ENCODE data around the gene RNU6-8. TPM values are rescaled to one million over a fixed set of nuclear protein-coding genes. Genes with fewer than 3 reads are reported as not detected.

Gene RNU6-8
- total and polyA plus RNA-seq, 2 donors (not counting 1 experiment from before 2014, with no cell fraction given): not detected

GRCh38 chr14:32212833-32213232 is 9.8 kb upstream of the RNU6-8 start:
- no peaks in the 10 kb centered on the region for H3K79me2 ChIP-seq (ENCODE audit: control insufficient read depth, insufficient read depth, low read length)
- H2AFZ ChIP-seq (ENCODE audit: insufficient read depth, low read depth, low read length, poor library complexity, severe bottlenecking): no peak overlapping the region
- CTCF ChIA-PET: interaction anchor here (1.1 kb wide), 1 partner anchor 38 kb away, joined by 4 read pairs; no protein-coding TSS in a partner anchor
- intact Hi-C loops (cut with micrococcal nuclease): no loop called here
- H3K27me3 Mint-ChIP-seq: peaks cover 5% of the 10 kb centered on the region
- POLR2A ChIA-PET: no interaction called here
- no peaks in the 10 kb centered on the region for H3K27me3 ChIP-seq (replicated peaks in 1 of 4; ENCODE audit: control extremely low read depth in 1 of 4, control insufficient read depth in 3 of 4, insufficient read depth in 4 of 4, low read length in 3 of 4)
- H3K9ac ChIP-seq (ENCODE audit: low read length): no peak overlapping the region
- H3K4me3 ChIP-seq (ENCODE audit: control extremely low read depth in 1 of 5, extremely low read depth in 1 of 5, insufficient read depth in 1 of 5, low read depth in 2 of 5, low read length in 4 of 5): no peak overlapping the region
- H3K36me3 ChIP-seq (replicated peaks in 1 of 2; ENCODE audit: control extremely low read depth in 1 of 2, control insufficient read depth in 1 of 2, extremely low read depth in 1 of 2, insufficient read depth in 2 of 2, low read length in 1 of 2): no peaks in the 10 kb centered on the region
- no peaks in the 10 kb centered on the region for H3K9me3 ChIP-seq (ENCODE audit: control extremely low read depth in 1 of 3, control insufficient read depth in 2 of 3, insufficient read depth in 1 of 3, low read length in 2 of 3)
- no peak overlapping the region for H3K27ac Mint-ChIP-seq
- H3K4me3 Mint-ChIP-seq: no peak overlapping the region
- TF ChIP-seq CTCF (IDR thresholded peaks at IDR 0.05): no peak
- TF ChIP-seq EZH2 (IDR thresholded peaks at IDR 0.05; ENCODE audit: borderline replicate concordance, insufficient read depth, low read depth, low read length, poor library complexity, severe bottlenecking): no peak
- no peaks in the 10 kb centered on the region for H3K9me3 Mint-ChIP-seq (ENCODE audit: insufficient read depth)
- ATAC-seq (ENCODE audit: low read depth): no peak
- no peaks in the 10 kb centered on the region for H4K20me1 ChIP-seq (ENCODE audit: control insufficient read depth, insufficient read depth, low read length, poor library complexity, severe bottlenecking)
- H3K4me1 Mint-ChIP-seq: no peaks in the 10 kb centered on the region
- H3K4me2 ChIP-seq (replicated peaks; ENCODE audit: low read depth, low read length, poor library complexity, severe bottlenecking): no peak overlapping the region
- no peak overlapping the region for H3K27ac ChIP-seq (ENCODE audit: low read length in 2 of 2)
- no peak for DNase-seq
- no peaks in the 10 kb centered on the region for H3K4me1 ChIP-seq (ENCODE audit: control insufficient read depth in 2 of 2, insufficient read depth in 2 of 2, low read length in 2 of 2)

GRCh38 chr14:32211068-32211404 is 8.0 kb upstream of the RNU6-8 start:
- no peak for TF ChIP-seq CTCF (IDR thresholded peaks at IDR 0.05)
- no peak overlapping the region for H3K27ac Mint-ChIP-seq
- Histone ChIP-seq H3K27me3 (replicated peaks in 1 of 4; ENCODE audit: control extremely low read depth in 1 of 4, control insufficient read depth in 3 of 4, insufficient read depth in 4 of 4, low read length in 3 of 4) (no peaks in the 10 kb centered on the region), H4K20me1 (ENCODE audit: control insufficient read depth, insufficient read depth, low read length, poor library complexity, severe bottlenecking) (no peaks in the 10 kb centered on the region), H3K27ac (ENCODE audit: low read length in 2 of 2) (no peak overlapping the region), H3K9ac (ENCODE audit: low read length) (no peak overlapping the region), H2AFZ (ENCODE audit: insufficient read depth, low read depth, low read length, poor library complexity, severe bottlenecking) (no peak overlapping the region), H3K4me1 (ENCODE audit: control insufficient read depth in 2 of 2, insufficient read depth in 2 of 2, low read length in 2 of 2) (peaks cover 0 to 2% of the 10 kb centered on the region in 2 donors), H3K4me2 (replicated peaks; ENCODE audit: low read depth, low read length, poor library complexity, severe bottlenecking) (no peak overlapping the region), H3K79me2 (ENCODE audit: control insufficient read depth, insufficient read depth, low read length) (no peaks in the 10 kb centered on the region), H3K9me3 (ENCODE audit: control extremely low read depth in 1 of 3, control insufficient read depth in 2 of 3, insufficient read depth in 1 of 3, low read length in 2 of 3) (peaks cover 0 to 1% (median 0%) of the 10 kb centered on the region in 3 donors), H3K36me3 (replicated peaks in 1 of 2; ENCODE audit: control extremely low read depth in 1 of 2, control insufficient read depth in 1 of 2, extremely low read depth in 1 of 2, insufficient read depth in 2 of 2, low read length in 1 of 2) (no peaks in the 10 kb centered on the region), H3K4me3 (ENCODE audit: control extremely low read depth in 1 of 5, extremely low read depth in 1 of 5, insufficient read depth in 1 of 5, low read depth in 2 of 5, low read length in 4 of 5) (no peak overlapping the region)
- H3K4me1 Mint-ChIP-seq: peaks cover 7% of the 10 kb centered on the region
- H3K9me3 Mint-ChIP-seq (ENCODE audit: insufficient read depth): no peaks in the 10 kb centered on the region
- CTCF ChIA-PET: interaction anchor here (0.6 kb wide), 1 partner anchor 51 kb away, joined by 3 read pairs; no protein-coding TSS in a partner anchor
- no peak for ATAC-seq (ENCODE audit: low read depth)
- intact Hi-C loops (cut with micrococcal nuclease): no loop called here
- DNase-seq: no peak
- WGBS (ENCODE audit: insufficient coverage): 89% methylated on average over 1 of the region's 3 CpGs
- H3K4me3 Mint-ChIP-seq: no peak overlapping the region
- H3K27me3 Mint-ChIP-seq: peaks cover 3% of the 10 kb centered on the region
- POLR2A ChIA-PET: no interaction called here
